Fibroblast of lung (primary cell): ENCODE measurements around the gene ZNF764. TPM values are rescaled to one million over a fixed set of nuclear protein-coding genes. Genes with fewer than 3 reads are reported as not detected.
A peak's percentile ranks its signal among the peaks of the same experiment; 100 is the strongest.

Experiments
- DNase-seq, 2 donors: peaks; one replicate each; pipeline versions ENCODE4 v3.0.0 to v3.0.0-alpha.2; 2010; ENCODE audit warnings: low read depth in 2 of 2
- H2AFZ ChIP-seq: 2 replicates; pipeline ENCODE4 v1.5.1; 2012; ENCODE audit warnings: low read length, control low read depth, inconsistent platforms
- H3K27ac ChIP-seq: 2 replicates; pipeline ENCODE4 v1.5.1; 2011; ENCODE audit warnings: low read length, control low read depth; ENCODE audit not compliant: insufficient read depth
- H3K27me3 ChIP-seq: 2 replicates; pipeline ENCODE4 v1.5.1; 2011; ENCODE audit warnings: mild to moderate bottlenecking, low read length; ENCODE audit not compliant: control insufficient read depth, insufficient read depth
- H3K36me3 ChIP-seq: 2 replicates; pipeline ENCODE4 v1.5.1; 2011; ENCODE audit warnings: low read length; ENCODE audit not compliant: control insufficient read depth, insufficient read depth
- H3K4me1 ChIP-seq: 2 replicates; pipeline ENCODE4 v1.5.1; 2011; ENCODE audit warnings: low read length; ENCODE audit not compliant: control insufficient read depth, insufficient read depth; ENCODE audit errors: extremely low read depth
- H3K4me2 ChIP-seq: 2 replicates; pipeline ENCODE4 v1.5.1; 2011; ENCODE audit warnings: low read length, control low read depth; ENCODE audit not compliant: insufficient read depth; ENCODE audit errors: extremely low read depth
- H3K4me3 ChIP-seq, 4 experiments: fragments of 200-600 bp in 1 of 4; sonication (generic) in 1 of 4; replicated peaks in 1 of 4; 2 replicates each; pipeline ENCODE4 v1.5.1; 2011 to 2016; ENCODE audit warnings: low read length in 4 of 4, low read depth in 3 of 4, mild to moderate bottlenecking in 3 of 4, control low read depth in 2 of 4, inconsistent platforms in 1 of 4, mixed read lengths in 1 of 4; ENCODE audit not compliant: insufficient read depth in 1 of 4; ENCODE audit errors: control extremely low read depth in 1 of 4
- H3K79me2 ChIP-seq: 2 replicates; pipeline ENCODE4 v1.5.1; 2012; ENCODE audit warnings: mild to moderate bottlenecking, low read length, inconsistent platforms; ENCODE audit not compliant: control insufficient read depth, insufficient read depth
- H3K9ac ChIP-seq: 2 replicates; pipeline ENCODE4 v1.5.1; 2011; ENCODE audit warnings: mild to moderate bottlenecking, low read length, control low read depth; ENCODE audit not compliant: insufficient read depth
- H3K9me3 ChIP-seq: 2 replicates; pipeline ENCODE4 v1.5.1; 2012; ENCODE audit warnings: low read depth, low read length; ENCODE audit not compliant: control insufficient read depth, insufficient read depth
- H4K20me1 ChIP-seq: 2 replicates; pipeline ENCODE4 v1.5.1; 2011; ENCODE audit warnings: low read length; ENCODE audit not compliant: control insufficient read depth, insufficient read depth; ENCODE audit errors: extremely low read depth
- CTCF ChIP-seq, 2 donors: IDR thresholded peaks in 1 of 2; conservative IDR thresholded peaks in 1 of 2; 1 replicate in 1 of 2; 2 replicates in 1 of 2; pipeline ENCODE4 v1.5.1; 2011 to 2012; ENCODE audit warnings: low read length in 2 of 2, control low read depth in 1 of 2, inconsistent platforms in 1 of 2, low read depth in 1 of 2, mild to moderate bottlenecking in 1 of 2
- EZH2 ChIP-seq: IDR thresholded peaks from 2 replicates; pipeline ENCODE4 v1.5.1; 2012; ENCODE audit warnings: low read length, control low read depth, mild to moderate bottlenecking; ENCODE audit errors: missing control alignments
- polyA plus RNA-seq, 2 donors: library from polyadenylated mRNA; depleted of rRNA in 1 of 2; stranded (reverse) in 1 of 2; unstranded in 1 of 2; fragments of >200 nt; gene quantifications; 2 replicates each; pipeline ENCODE4 v1.2.1, GENCODE V29; 2011 to 2012; ENCODE audit warnings: missing spikeins in 1 of 2
- total RNA-seq: library from RNA; depleted of rRNA; stranded (reverse); fragments of >200 nt; gene quantifications from 2 replicates; pipeline ENCODE4 v1.2.1, GENCODE V29; 2014

Gene ZNF764
- total and polyA plus RNA-seq, 2 donors (not counting 1 experiment from before 2014, with no cell fraction given) = 2.4 to 3.1 TPM

- H3K9me3 ChIP-seq = no peaks in the 10 kb centered on the region
- no peak for TF ChIP-seq CTCF (conservative IDR thresholded peaks at IDR 0.05 in 1 of 2, IDR thresholded peaks at IDR 0.05 in 1 of 2; ENCODE audit: low read depth in 1 of 2, low read length in 2 of 2)
- no peak for TF ChIP-seq EZH2
- no peak for DNase-seq
- H3K4me1 ChIP-seq = peaks cover 6% of the 10 kb centered on the region
- H3K9ac ChIP-seq = no peak overlapping the region
- no peak overlapping the region for H3K4me3 ChIP-seq
- H4K20me1 ChIP-seq = no peaks in the 10 kb centered on the region
- H2AFZ ChIP-seq = no peak overlapping the region
- H3K79me2 ChIP-seq = no peaks in the 10 kb centered on the region
- no peak overlapping the region for H3K4me2 ChIP-seq
- H3K27ac ChIP-seq = no peak overlapping the region
- peaks cover 12% of the 10 kb centered on the region for H3K36me3 ChIP-seq
- no peaks in the 10 kb centered on the region for H3K27me3 ChIP-seq
Measured at GRCh38 chr16:30604316-30604947, 46.3 kb upstream of the ZNF764 start.

- H3K27me3 ChIP-seq = no peaks in the 10 kb centered on the region
- H3K36me3 ChIP-seq = peaks cover 12% of the 10 kb centered on the region
- H3K4me3 ChIP-seq = no peak overlapping the region
- no peak overlapping the region for H3K4me2 ChIP-seq
- no peaks in the 10 kb centered on the region for H3K79me2 ChIP-seq
- no peak for DNase-seq
- H3K27ac ChIP-seq = no peak overlapping the region
- TF ChIP-seq CTCF (conservative IDR thresholded peaks at IDR 0.05 in 1 of 2, IDR thresholded peaks at IDR 0.05 in 1 of 2; ENCODE audit: low read depth in 1 of 2, low read length in 2 of 2) (no peak), EZH2 (no peak)
- no peak overlapping the region for H2AFZ ChIP-seq
- peaks cover 6% of the 10 kb centered on the region for H3K4me1 ChIP-seq
- no peaks in the 10 kb centered on the region for H3K9me3 ChIP-seq
- no peaks in the 10 kb centered on the region for H4K20me1 ChIP-seq
- no peak overlapping the region for H3K9ac ChIP-seq
Measured at GRCh38 chr16:30603945-30604315, 45.8 kb upstream of the ZNF764 start.

GRCh38 chr16:30602616-30603277, 44.6 kb upstream of the ZNF764 start:
- peak in 1 of 2 donors; percentile 57 for DNase-seq
- Histone ChIP-seq H3K4me2 (no peak overlapping the region), H3K4me3 (no peak overlapping the region), H3K27me3 (no peaks in the 10 kb centered on the region), H3K9me3 (no peaks in the 10 kb centered on the region), H2AFZ (no peak overlapping the region), H3K9ac (no peak overlapping the region), H3K79me2 (no peaks in the 10 kb centered on the region), H3K4me1 (peaks cover 6% of the 10 kb centered on the region), H3K27ac (peak overlapping the region; percentile 4), H3K36me3 (peaks cover 12% of the 10 kb centered on the region), H4K20me1 (no peaks in the 10 kb centered on the region)
- TF ChIP-seq CTCF (conservative IDR thresholded peaks at IDR 0.05 in 1 of 2, IDR thresholded peaks at IDR 0.05 in 1 of 2; ENCODE audit: low read depth in 1 of 2, low read length in 2 of 2) (no peak), EZH2 (no peak)
